ENCODE data around the gene MDGA2. TPM values are rescaled to one million over a fixed set of nuclear protein-coding genes. Genes with fewer than 3 reads are reported as not detected.

Gene MDGA2
- total RNA-seq, 1 donor from 2014 or later, result 8.1 TPM

DNA sequence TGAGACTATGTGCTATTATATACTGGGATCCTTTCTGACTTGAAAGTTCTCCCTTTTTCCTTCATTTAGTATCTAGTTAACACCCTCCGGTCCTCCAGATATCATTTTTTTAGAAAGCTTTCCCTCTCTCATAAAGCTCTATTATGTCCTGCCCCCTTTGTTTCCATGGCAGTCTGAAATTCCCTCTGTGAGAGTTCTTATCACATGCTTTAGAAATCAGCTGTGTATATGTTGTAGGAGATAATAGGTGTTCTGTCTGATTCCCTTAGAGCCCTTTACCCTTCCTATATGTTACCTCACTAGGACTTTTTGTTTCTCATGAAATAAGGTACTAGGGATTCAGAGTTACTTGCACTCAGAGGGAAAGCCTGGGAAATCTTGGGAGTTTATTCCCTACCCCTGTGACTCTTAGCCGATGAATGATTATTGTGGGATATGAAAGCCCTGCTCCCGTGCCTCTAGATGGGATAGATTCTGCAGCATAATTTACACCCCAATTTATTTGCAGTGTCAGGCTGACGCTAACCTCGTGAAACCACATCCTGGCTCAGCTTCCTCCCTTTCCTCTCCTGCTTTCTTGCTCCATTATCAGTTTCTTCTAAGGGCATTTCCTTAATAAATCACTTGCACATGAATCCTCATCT lies 448.4 kb downstream of the MDGA2 start:
- Mint-ChIP-seq H3K27me3 (ENCODE audit: unreplicated experiment) (no peaks in the 10 kb centered on the region), H3K4me3 (ENCODE audit: unreplicated experiment) (no peak overlapping the region), H3K9me3 (ENCODE audit: unreplicated experiment) (no peaks in the 10 kb centered on the region), H3K27ac (ENCODE audit: unreplicated experiment) (peak overlapping the region; percentile 88), H3K36me3 (ENCODE audit: low read depth, unreplicated experiment) (no peaks in the 10 kb centered on the region), H3K4me1 (ENCODE audit: unreplicated experiment) (peaks cover 20% of the 10 kb centered on the region)
- DNase-seq (ENCODE audit: low spot score), result no peak
- TF ChIP-seq, protein P1, sequence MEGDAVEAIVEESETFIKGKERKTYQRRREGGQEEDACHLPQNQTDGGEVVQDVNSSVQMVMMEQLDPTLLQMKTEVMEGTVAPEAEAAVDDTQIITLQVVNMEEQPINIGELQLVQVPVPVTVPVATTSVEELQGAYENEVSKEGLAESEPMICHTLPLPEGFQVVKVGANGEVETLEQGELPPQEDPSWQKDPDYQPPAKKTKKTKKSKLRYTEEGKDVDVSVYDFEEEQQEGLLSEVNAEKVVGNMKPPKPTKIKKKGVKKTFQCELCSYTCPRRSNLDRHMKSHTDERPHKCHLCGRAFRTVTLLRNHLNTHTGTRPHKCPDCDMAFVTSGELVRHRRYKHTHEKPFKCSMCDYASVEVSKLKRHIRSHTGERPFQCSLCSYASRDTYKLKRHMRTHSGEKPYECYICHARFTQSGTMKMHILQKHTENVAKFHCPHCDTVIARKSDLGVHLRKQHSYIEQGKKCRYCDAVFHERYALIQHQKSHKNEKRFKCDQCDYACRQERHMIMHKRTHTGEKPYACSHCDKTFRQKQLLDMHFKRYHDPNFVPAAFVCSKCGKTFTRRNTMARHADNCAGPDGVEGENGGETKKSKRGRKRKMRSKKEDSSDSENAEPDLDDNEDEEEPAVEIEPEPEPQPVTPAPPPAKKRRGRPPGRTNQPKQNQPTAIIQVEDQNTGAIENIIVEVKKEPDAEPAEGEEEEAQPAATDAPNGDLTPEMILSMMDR (IDR thresholded peaks at IDR 0.05; ENCODE audit: unreplicated experiment), result no peak

DNA sequence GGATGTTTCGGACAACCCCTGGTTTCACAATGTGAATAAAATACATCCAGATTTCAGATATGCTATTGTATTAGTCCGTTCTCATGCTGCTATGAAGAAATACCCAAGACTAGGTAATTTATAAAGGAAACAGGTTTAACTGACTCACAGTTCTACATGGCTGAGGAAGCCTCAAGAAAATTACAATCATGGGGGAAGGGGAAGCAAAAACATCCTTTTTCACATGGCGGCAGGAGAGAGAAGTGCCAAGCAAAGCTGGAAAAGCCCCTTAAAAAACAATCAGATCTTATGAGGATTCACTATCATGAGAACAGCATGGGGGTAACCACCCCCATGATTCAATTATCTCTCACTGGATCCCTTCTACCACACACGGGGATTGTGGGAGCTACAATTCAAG lies 451.7 kb downstream of the MDGA2 start:
- peaks cover 20% of the 10 kb centered on the region for H3K4me1 Mint-ChIP-seq (ENCODE audit: unreplicated experiment)
- no peaks in the 10 kb centered on the region for H3K27me3 Mint-ChIP-seq (ENCODE audit: unreplicated experiment)
- no peak overlapping the region for H3K4me3 Mint-ChIP-seq (ENCODE audit: unreplicated experiment)
- peak overlapping the region; percentile 24 for H3K27ac Mint-ChIP-seq (ENCODE audit: unreplicated experiment)
- TF ChIP-seq, protein P1 (IDR thresholded peaks at IDR 0.05; ENCODE audit: unreplicated experiment), result no peak
- H3K36me3 Mint-ChIP-seq (ENCODE audit: low read depth, unreplicated experiment), result no peaks in the 10 kb centered on the region
- H3K9me3 Mint-ChIP-seq (ENCODE audit: unreplicated experiment), result no peaks in the 10 kb centered on the region
- no peak for DNase-seq (ENCODE audit: low spot score)

DNA sequence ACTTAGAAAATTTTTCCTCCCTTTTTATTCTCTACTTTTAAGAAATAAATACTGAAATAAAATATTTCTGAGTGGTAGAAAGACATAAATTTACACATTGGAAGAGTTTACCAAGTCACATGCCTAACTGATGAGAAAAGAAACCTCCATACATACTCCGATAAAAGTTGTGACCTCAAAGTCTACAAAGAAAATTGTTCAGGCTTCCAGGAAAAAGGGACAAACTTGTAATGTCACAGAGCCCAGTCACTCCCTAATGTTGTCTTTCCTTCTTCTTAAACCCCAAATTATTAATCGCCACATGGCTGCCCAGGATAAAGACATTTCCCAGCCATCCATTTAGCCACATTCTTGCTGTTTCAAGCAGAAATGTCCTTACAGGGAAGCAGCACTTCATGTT lies 455.3 kb downstream of the MDGA2 start:
- Mint-ChIP-seq H3K4me1 (ENCODE audit: unreplicated experiment) (peaks cover 5% of the 10 kb centered on the region), H3K27me3 (ENCODE audit: unreplicated experiment) (no peaks in the 10 kb centered on the region), H3K27ac (ENCODE audit: unreplicated experiment) (no peak overlapping the region), H3K36me3 (ENCODE audit: low read depth, unreplicated experiment) (no peaks in the 10 kb centered on the region), H3K4me3 (ENCODE audit: unreplicated experiment) (no peak overlapping the region), H3K9me3 (ENCODE audit: unreplicated experiment) (no peaks in the 10 kb centered on the region)
- no peak for DNase-seq (ENCODE audit: low spot score)
- TF ChIP-seq, protein P1 (IDR thresholded peaks at IDR 0.05; ENCODE audit: unreplicated experiment), result no peak

DNA sequence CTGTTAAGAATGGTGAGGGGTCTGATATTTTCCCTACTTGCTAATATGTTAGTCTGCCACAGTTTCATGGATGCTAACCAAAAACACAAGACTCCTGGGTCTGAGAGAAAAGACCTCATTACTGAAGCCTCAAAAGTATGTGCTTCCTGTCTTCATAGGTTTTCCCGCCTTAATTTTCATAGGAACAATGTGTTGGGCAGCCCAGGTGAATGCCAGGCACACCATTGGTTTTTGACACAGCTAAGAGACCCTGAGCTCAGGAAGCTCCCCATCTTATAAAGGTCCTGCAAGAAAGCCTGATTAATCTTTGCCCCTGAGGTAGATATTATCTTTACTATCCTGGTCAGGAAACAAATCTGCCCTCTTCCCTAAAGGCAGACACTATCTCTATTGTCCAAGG lies 464.1 kb downstream of the MDGA2 start:
- Mint-ChIP-seq H3K36me3 (ENCODE audit: low read depth, unreplicated experiment) (no peaks in the 10 kb centered on the region), H3K4me3 (ENCODE audit: unreplicated experiment) (no peak overlapping the region)

DNA sequence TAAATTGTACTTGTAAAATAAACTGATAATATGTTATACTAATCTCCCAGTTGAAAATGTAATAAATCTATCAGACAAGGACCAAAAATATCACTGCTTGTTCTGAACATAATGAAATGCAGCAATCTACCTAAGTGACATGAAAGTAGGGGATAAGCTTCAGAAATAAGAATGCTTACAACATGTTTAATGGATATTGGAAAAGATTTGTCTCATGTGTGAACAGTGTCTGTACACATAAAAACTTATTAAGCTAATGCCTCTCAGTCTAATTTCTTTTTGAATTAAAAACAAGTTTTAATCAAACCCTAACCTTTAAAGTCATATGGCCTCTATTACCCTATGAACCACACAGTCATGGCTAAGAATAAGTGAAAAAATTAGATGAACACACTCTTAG lies 465.3 kb downstream of the MDGA2 start:
- peaks cover 10% of the 10 kb centered on the region for H3K4me1 Mint-ChIP-seq (ENCODE audit: unreplicated experiment)
- H3K27ac Mint-ChIP-seq (ENCODE audit: unreplicated experiment), result no peak overlapping the region
- DNase-seq (ENCODE audit: low spot score), result no peak
- TF ChIP-seq, protein P1 (IDR thresholded peaks at IDR 0.05; ENCODE audit: unreplicated experiment), result no peak
- no peak overlapping the region for H3K4me3 Mint-ChIP-seq (ENCODE audit: unreplicated experiment)
- H3K27me3 Mint-ChIP-seq (ENCODE audit: unreplicated experiment), result no peaks in the 10 kb centered on the region
- no peaks in the 10 kb centered on the region for H3K9me3 Mint-ChIP-seq (ENCODE audit: unreplicated experiment)
- H3K36me3 Mint-ChIP-seq (ENCODE audit: low read depth, unreplicated experiment), result no peaks in the 10 kb centered on the region

More for the DNA sequence above, 464.1 kb downstream of the MDGA2 start:
- Mint-ChIP-seq H3K9me3 (ENCODE audit: unreplicated experiment) (no peaks in the 10 kb centered on the region), H3K27ac (ENCODE audit: unreplicated experiment) (no peak overlapping the region), H3K4me1 (ENCODE audit: unreplicated experiment) (peaks cover 10% of the 10 kb centered on the region), H3K27me3 (ENCODE audit: unreplicated experiment) (no peaks in the 10 kb centered on the region)
- TF ChIP-seq, protein P1 (IDR thresholded peaks at IDR 0.05; ENCODE audit: unreplicated experiment), result no peak
- no peak for DNase-seq (ENCODE audit: low spot score)

Measured in endothelial cell (in vitro differentiated cells).